OCI-LY7 (cell line): ENCODE data around the gene EIF4E3.

Source experiments
- EZH2phosphoT487 ChIP-seq: fragments of 200-600 bp; sonication (generic); IDR thresholded peaks from 2 replicates; pipeline ENCODE4 v1.6.1; 2018; ENCODE audit warnings: low read depth, borderline replicate concordance, mild to moderate bottlenecking, mixed run types, antibody characterized with exemption, low read length, moderate library complexity, mixed read lengths
- TF ChIP-seq, protein P1 (sequence below): fragments of 200-600 bp; sonication (generic); conservative IDR thresholded peaks from 2 replicates; pipeline ENCODE4 v1.5.1; 2014; ENCODE audit warnings: mild to moderate bottlenecking, antibody characterized with exemption, low read length, moderate library complexity, mixed read lengths

DNA sequence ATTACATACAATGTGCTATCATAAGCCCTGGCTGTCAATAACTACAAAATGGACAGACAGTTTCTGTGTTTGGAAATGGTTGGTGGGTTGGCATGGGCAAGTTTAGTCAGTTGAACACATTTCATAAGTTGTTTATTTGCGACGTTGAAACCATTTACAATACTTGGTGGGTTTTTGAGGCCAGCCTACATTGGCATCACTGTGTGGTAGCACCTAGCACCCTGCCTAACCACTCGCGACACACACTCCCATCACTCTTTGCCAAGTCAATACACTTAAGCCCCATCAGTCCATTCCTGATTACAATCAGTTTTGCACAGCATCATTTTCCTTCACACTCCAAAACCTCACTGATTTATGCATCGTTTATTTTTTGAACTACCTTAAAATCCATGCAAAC lies 45.9 kb upstream of the EIF4E3 start:
- TF ChIP-seq, protein P1, sequence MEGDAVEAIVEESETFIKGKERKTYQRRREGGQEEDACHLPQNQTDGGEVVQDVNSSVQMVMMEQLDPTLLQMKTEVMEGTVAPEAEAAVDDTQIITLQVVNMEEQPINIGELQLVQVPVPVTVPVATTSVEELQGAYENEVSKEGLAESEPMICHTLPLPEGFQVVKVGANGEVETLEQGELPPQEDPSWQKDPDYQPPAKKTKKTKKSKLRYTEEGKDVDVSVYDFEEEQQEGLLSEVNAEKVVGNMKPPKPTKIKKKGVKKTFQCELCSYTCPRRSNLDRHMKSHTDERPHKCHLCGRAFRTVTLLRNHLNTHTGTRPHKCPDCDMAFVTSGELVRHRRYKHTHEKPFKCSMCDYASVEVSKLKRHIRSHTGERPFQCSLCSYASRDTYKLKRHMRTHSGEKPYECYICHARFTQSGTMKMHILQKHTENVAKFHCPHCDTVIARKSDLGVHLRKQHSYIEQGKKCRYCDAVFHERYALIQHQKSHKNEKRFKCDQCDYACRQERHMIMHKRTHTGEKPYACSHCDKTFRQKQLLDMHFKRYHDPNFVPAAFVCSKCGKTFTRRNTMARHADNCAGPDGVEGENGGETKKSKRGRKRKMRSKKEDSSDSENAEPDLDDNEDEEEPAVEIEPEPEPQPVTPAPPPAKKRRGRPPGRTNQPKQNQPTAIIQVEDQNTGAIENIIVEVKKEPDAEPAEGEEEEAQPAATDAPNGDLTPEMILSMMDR: no peak
- no peak for TF ChIP-seq EZH2phosphoT487
